ENCODE data around the gene LRRC52.

DNA sequence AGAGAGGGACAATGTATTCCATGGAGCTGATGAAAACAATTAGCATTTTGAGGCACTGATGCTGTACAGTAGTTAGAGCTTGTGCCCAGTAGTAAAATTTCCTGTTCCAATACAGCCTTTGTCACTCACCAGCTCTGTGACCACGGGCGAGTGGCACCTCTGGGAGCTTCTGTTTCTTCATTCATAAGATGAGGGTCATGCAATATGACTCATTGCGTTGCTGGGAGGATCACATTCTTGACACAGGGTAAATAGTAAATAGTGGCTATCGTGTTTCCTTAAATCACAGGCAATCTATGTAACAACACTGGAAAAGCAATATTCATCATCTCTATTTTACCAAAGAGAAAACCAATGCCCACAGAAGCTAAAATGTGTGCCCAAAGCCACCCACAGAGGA, 4.5 kb upstream of the LRRC52 start:
- TF ChIP-seq, protein P1, sequence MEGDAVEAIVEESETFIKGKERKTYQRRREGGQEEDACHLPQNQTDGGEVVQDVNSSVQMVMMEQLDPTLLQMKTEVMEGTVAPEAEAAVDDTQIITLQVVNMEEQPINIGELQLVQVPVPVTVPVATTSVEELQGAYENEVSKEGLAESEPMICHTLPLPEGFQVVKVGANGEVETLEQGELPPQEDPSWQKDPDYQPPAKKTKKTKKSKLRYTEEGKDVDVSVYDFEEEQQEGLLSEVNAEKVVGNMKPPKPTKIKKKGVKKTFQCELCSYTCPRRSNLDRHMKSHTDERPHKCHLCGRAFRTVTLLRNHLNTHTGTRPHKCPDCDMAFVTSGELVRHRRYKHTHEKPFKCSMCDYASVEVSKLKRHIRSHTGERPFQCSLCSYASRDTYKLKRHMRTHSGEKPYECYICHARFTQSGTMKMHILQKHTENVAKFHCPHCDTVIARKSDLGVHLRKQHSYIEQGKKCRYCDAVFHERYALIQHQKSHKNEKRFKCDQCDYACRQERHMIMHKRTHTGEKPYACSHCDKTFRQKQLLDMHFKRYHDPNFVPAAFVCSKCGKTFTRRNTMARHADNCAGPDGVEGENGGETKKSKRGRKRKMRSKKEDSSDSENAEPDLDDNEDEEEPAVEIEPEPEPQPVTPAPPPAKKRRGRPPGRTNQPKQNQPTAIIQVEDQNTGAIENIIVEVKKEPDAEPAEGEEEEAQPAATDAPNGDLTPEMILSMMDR (IDR thresholded peaks at IDR 0.05), result no peak
- no peak for TF ChIP-seq POLR2A (IDR thresholded peaks at IDR 0.05)
